Measurements from ENCODE around the gene ODAD2.

DNA sequence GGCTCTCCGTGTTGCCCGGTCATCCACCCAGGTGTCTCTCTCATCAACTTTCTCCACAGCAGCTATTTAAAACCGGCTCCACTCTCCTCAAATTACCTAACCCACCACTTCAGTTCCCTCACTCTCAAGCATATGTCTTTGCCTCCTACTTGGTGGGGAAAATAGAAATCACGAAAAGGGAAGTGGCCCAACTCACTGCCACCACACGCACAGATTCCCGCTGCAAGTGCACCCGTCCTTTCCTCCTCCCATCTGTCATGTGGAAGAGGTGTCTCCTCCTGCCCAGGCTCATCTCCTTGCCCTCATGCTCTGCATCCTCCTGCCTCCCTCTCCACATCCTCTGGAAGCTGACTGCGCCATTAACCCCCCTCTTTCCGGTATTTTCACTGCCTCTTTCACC, 172.5 kb downstream of the ODAD2 start:
- TF ChIP-seq, protein P1, sequence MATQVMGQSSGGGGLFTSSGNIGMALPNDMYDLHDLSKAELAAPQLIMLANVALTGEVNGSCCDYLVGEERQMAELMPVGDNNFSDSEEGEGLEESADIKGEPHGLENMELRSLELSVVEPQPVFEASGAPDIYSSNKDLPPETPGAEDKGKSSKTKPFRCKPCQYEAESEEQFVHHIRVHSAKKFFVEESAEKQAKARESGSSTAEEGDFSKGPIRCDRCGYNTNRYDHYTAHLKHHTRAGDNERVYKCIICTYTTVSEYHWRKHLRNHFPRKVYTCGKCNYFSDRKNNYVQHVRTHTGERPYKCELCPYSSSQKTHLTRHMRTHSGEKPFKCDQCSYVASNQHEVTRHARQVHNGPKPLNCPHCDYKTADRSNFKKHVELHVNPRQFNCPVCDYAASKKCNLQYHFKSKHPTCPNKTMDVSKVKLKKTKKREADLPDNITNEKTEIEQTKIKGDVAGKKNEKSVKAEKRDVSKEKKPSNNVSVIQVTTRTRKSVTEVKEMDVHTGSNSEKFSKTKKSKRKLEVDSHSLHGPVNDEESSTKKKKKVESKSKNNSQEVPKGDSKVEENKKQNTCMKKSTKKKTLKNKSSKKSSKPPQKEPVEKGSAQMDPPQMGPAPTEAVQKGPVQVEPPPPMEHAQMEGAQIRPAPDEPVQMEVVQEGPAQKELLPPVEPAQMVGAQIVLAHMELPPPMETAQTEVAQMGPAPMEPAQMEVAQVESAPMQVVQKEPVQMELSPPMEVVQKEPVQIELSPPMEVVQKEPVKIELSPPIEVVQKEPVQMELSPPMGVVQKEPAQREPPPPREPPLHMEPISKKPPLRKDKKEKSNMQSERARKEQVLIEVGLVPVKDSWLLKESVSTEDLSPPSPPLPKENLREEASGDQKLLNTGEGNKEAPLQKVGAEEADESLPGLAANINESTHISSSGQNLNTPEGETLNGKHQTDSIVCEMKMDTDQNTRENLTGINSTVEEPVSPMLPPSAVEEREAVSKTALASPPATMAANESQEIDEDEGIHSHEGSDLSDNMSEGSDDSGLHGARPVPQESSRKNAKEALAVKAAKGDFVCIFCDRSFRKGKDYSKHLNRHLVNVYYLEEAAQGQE (IDR thresholded peaks at IDR 0.05; ENCODE audit: low read depth), result no peak
- TF ChIP-seq, protein P2, sequence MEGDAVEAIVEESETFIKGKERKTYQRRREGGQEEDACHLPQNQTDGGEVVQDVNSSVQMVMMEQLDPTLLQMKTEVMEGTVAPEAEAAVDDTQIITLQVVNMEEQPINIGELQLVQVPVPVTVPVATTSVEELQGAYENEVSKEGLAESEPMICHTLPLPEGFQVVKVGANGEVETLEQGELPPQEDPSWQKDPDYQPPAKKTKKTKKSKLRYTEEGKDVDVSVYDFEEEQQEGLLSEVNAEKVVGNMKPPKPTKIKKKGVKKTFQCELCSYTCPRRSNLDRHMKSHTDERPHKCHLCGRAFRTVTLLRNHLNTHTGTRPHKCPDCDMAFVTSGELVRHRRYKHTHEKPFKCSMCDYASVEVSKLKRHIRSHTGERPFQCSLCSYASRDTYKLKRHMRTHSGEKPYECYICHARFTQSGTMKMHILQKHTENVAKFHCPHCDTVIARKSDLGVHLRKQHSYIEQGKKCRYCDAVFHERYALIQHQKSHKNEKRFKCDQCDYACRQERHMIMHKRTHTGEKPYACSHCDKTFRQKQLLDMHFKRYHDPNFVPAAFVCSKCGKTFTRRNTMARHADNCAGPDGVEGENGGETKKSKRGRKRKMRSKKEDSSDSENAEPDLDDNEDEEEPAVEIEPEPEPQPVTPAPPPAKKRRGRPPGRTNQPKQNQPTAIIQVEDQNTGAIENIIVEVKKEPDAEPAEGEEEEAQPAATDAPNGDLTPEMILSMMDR (IDR thresholded peaks at IDR 0.05 in 2 of 3, conservative IDR thresholded peaks at IDR 0.05 in 1 of 3; ENCODE audit: borderline replicate concordance in 1 of 3, insufficient read depth in 1 of 3, low read depth in 2 of 3, low read length in 2 of 3), result no peak
- TF ChIP-seq SP1 (IDR thresholded peaks at IDR 0.05; ENCODE audit: low read depth), result no peak
- no peak for TF ChIP-seq YY1 (IDR thresholded peaks at IDR 0.05; ENCODE audit: extremely low read depth, insufficient replicate concordance, low read depth, low read length)
- no peak for TF ChIP-seq POLR2AphosphoS5 (IDR thresholded peaks at IDR 0.05; ENCODE audit: low read depth, low read length)
- TF ChIP-seq POLR2A (IDR thresholded peaks at IDR 0.05; ENCODE audit: borderline replicate concordance, extremely low read depth, insufficient read depth, insufficient read length), result no peak
- TF ChIP-seq CBX3 (IDR thresholded peaks at IDR 0.05; ENCODE audit: low read depth), result no peak
- TF ChIP-seq ZNF274 (IDR thresholded peaks at IDR 0.05; ENCODE audit: low read depth, low read length), result no peak
- TF ChIP-seq JUND (IDR thresholded peaks at IDR 0.05), result no peak
- TF ChIP-seq, protein P3, sequence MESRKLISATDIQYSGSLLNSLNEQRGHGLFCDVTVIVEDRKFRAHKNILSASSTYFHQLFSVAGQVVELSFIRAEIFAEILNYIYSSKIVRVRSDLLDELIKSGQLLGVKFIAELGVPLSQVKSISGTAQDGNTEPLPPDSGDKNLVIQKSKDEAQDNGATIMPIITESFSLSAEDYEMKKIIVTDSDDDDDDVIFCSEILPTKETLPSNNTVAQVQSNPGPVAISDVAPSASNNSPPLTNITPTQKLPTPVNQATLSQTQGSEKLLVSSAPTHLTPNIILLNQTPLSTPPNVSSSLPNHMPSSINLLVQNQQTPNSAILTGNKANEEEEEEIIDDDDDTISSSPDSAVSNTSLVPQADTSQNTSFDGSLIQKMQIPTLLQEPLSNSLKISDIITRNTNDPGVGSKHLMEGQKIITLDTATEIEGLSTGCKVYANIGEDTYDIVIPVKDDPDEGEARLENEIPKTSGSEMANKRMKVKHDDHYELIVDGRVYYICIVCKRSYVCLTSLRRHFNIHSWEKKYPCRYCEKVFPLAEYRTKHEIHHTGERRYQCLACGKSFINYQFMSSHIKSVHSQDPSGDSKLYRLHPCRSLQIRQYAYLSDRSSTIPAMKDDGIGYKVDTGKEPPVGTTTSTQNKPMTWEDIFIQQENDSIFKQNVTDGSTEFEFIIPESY (IDR thresholded peaks at IDR 0.05; ENCODE audit: extremely low read depth, insufficient replicate concordance, low read length), result no peak
- no peak for TF ChIP-seq EZH2 (IDR thresholded peaks at IDR 0.05)
- no peak for TF ChIP-seq ELF1 (IDR thresholded peaks at IDR 0.05; ENCODE audit: borderline replicate concordance, low read depth)
- no peak for TF ChIP-seq RAD21 (IDR thresholded peaks at IDR 0.05; ENCODE audit: low read depth)

All from HCT116 (cell line).